ENCODE results near the gene SAA2. TPM values are rescaled to one million over a fixed set of nuclear protein-coding genes. Genes with fewer than 3 reads are reported as not detected.
"Not testable (repeated sequence)": the region's sequence is repeated elsewhere in the genome, so short reads cannot be mapped to it uniquely, and the experiment has no call there.

Gene SAA2
- total RNA-seq, 1 donor from 2014 or later, result not detected

DNA sequence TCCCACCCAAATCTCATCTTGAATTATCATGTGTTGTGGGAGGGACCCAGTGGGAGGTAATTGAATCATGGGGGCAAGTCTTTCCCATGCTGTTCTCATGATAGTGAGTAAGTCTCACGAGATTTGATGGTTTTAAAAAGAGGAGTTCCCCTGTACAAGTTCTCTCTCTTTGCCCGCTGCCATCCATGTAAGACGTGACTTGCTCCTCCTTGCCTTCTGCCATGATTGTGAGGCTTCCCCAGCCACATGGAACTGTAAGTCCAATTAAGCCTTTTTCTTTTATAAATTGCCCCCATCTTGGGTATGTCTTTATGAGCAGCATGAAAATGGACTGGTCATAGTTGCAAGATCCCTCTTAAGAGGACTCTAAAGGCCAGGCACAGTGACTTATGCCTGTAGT is 50.7 kb downstream of the SAA2 start:
- intact Hi-C loops (cut with micrococcal nuclease), result not testable (repeated sequence)

- intact Hi-C loops (cut with micrococcal nuclease), result no loop called here
These were observed 51.9 kb downstream of the SAA2 start for GRCh38 chr11:18196532-18196931.

Other genes starting within 250 kb of the SAA2 start
- gene SERGEF, start 235.6 kb downstream of the SAA2 start, total RNA-seq, result 31.6 and 32.6 TPM in 2 replicates
- 0.39 TPM in 2 replicates for gene TPH1, start 202.4 kb downstream of the SAA2 start, total RNA-seq
- gene SAAL1, start 142.6 kb downstream of the SAA2 start, total RNA-seq, result 33.7 and 36.2 TPM in 2 replicates
- gene MRGPRX3, start 116.1 kb downstream of the SAA2 start, total RNA-seq, result not detected in 2 replicates
- not detected in 2 replicates for gene MRGPRX4, start 75.8 kb downstream of the SAA2 start, total RNA-seq
- gene SAA4, start 11.9 kb downstream of the SAA2 start, total RNA-seq, result not detected in 2 replicates
- gene SAA1, start 17.6 kb upstream of the SAA2 start, total RNA-seq, result not detected in 2 replicates
- 20.7 and 21.5 TPM in 2 replicates for gene HPS5, start 73.5 kb upstream of the SAA2 start, total RNA-seq
- gene GTF2H1, start 73.9 kb upstream of the SAA2 start, total RNA-seq, result 60.3 and 61.2 TPM in 2 replicates
- gene LDHA, start 145.9 kb upstream of the SAA2 start, total RNA-seq, result 1,201 and 1,212 TPM in 2 replicates
- not detected in 2 replicates for gene LDHC, start 163.7 kb upstream of the SAA2 start, total RNA-seq
- gene LDHAL6A, start 207.2 kb upstream of the SAA2 start, total RNA-seq, result 0.11 TPM in 1 of 2 replicates, not detected in the other

All from T-helper 2 cell treated with Interferon-gamma antibody and Interleukin-4, amounts not matched to agents 100 ng/mL and 5 ng/mL, for 36 hours (primary cell).